Measurements from ENCODE around the gene MEGF6. TPM values are rescaled to one million over a fixed set of nuclear protein-coding genes. Genes with fewer than 3 reads are reported as not detected.

MEGF6 gene
- total RNA-seq, 2 donors from 2014 or later: 273 to 304 TPM

DNA sequence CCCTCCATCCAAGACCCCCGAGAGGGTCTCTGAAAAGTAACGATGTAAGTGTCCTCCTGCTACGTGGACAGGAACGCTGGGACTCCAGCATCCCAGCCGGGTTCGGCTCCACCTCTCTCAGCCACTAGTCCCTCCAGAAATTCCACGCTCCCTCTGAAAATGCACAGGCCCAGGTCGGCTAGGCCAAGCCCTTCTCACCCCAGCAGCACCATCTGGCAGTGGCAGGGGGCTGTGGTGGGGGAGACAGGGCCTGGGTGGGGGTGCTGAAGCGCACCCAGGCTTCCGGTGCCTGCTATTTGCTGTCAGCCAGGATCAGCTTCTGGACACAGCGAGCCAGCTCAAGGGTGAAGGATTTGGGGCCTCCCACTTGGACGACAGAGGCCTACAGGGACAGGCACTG lies 83.5 kb downstream of the MEGF6 start:
- no peak for ATAC-seq (ENCODE audit: insufficient number of reproducible peaks, low FRiP score, low read depth)
- Histone ChIP-seq H3K9me3 (no peaks in the 10 kb centered on the region), H3K4me1 (ENCODE audit: control insufficient read depth in 1 of 2, low read depth in 2 of 2) (peaks cover 41 to 69% of the 10 kb centered on the region in 2 donors), H3K27me3 (replicated peaks; ENCODE audit: insufficient read depth) (no peaks in the 10 kb centered on the region), H3K4me3 (peak overlapping the region; percentile 97), H3K36me3 (peaks cover 12% of the 10 kb centered on the region), H3K27ac (peak overlapping the region in 1 of 2 donors; percentile 87)
- TF ChIP-seq, protein P1, sequence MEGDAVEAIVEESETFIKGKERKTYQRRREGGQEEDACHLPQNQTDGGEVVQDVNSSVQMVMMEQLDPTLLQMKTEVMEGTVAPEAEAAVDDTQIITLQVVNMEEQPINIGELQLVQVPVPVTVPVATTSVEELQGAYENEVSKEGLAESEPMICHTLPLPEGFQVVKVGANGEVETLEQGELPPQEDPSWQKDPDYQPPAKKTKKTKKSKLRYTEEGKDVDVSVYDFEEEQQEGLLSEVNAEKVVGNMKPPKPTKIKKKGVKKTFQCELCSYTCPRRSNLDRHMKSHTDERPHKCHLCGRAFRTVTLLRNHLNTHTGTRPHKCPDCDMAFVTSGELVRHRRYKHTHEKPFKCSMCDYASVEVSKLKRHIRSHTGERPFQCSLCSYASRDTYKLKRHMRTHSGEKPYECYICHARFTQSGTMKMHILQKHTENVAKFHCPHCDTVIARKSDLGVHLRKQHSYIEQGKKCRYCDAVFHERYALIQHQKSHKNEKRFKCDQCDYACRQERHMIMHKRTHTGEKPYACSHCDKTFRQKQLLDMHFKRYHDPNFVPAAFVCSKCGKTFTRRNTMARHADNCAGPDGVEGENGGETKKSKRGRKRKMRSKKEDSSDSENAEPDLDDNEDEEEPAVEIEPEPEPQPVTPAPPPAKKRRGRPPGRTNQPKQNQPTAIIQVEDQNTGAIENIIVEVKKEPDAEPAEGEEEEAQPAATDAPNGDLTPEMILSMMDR (IDR thresholded peaks at IDR 0.05): no peak
- DNase-seq (ENCODE audit: low spot score): no peak

DNA sequence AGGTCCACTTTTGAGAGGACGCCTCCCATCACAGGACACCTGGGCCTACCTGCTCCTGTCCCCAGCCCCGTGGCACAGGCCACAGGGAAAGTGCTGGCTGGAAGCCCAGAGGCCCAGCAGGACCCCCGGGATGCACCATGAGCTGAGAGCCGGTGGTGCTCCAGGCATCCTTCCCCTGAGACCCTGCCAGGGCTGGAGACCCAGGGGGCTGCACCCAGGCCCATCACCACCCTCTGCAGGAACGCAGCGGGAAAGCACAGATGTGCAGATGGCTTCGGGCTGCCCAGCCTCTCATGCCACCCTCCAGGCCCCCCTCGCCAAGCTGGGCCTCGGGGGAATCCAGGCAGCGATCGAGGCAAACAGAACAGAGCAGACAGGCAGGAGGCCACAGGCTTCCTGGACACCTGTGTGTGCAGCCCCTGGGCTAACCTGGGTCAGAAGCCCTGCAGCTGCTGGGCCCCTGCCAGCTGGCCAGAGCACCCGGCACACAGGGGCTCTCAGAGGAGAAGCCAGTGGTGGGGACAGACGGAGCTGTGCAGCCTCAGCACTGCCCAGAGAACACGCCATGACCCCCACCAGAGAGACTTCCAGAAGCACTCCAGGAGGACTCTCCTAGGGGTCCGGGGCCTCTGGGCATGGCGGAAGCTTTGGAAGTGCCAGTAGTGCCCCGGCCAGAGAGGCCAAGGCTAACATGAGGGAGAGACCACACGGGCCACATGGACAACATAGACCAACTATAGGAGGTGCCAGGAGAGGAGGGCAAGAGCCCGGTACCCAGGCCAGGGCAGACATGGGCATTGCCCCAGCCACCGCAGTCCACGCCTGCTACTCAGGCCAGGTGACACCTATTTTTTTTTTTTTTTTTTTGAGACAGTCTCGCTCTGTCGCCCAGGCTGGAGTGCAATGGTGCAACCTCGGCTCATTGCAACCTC lies 85.5 kb downstream of the MEGF6 start:
- TF ChIP-seq, protein P1 (IDR thresholded peaks at IDR 0.05): no peak
- H3K27me3 ChIP-seq (replicated peaks; ENCODE audit: insufficient read depth): no peaks in the 10 kb centered on the region
- H3K4me3 ChIP-seq: no peak overlapping the region
- H3K9me3 ChIP-seq: no peaks in the 10 kb centered on the region
- H3K36me3 ChIP-seq: peaks cover 25% of the 10 kb centered on the region
- no peak for DNase-seq (ENCODE audit: low spot score)
- peaks cover 41 to 82% of the 10 kb centered on the region in 2 donors for H3K4me1 ChIP-seq (ENCODE audit: control insufficient read depth in 1 of 2, low read depth in 2 of 2)
- ATAC-seq (ENCODE audit: insufficient number of reproducible peaks, low FRiP score, low read depth): no peak
- H3K27ac ChIP-seq: no peak overlapping the region

DNA sequence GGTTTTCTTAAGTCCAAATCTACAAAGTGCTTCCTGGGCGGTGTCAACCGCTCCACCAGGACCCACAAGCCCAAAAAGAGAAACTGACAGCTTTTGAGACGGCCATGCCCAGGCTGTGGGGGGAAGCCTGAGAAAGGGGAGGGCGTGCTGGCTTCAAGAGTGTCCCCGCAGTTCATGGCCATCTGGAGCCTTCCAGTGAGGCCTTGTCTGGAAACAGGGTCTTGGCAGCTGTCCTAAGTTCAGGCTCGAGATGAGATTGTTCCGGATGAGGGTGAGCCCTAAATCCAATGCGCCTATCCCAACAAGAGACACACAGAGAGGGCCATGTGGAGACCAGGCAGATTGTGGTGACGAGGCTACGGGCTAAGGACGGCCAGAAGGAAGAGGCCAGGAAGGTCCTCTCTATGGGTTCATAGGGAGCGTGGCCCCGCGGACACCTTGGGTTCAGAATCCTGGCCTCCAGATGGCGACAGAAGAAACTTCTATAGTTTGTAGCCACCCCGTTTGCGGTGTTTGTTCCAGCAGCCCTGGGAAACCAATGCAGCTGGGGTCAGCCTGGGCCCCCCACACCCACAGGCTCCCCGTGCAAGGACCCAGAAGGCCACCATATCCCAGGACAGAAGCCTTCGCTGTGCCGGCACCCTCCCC lies 86.6 kb downstream of the MEGF6 start:
- Histone ChIP-seq H3K4me3 (no peak overlapping the region), H3K27ac (no peak overlapping the region), H3K4me1 (ENCODE audit: control insufficient read depth in 1 of 2, low read depth in 2 of 2) (peaks cover 35 to 78% of the 10 kb centered on the region in 2 donors), H3K9me3 (no peaks in the 10 kb centered on the region), H3K27me3 (replicated peaks; ENCODE audit: insufficient read depth) (no peaks in the 10 kb centered on the region), H3K36me3 (peaks cover 28% of the 10 kb centered on the region)
- TF ChIP-seq, protein P1 (IDR thresholded peaks at IDR 0.05): no peak
- ATAC-seq (ENCODE audit: insufficient number of reproducible peaks, low FRiP score, low read depth) (no peak), DNase-seq (ENCODE audit: low spot score) (no peak)

DNA sequence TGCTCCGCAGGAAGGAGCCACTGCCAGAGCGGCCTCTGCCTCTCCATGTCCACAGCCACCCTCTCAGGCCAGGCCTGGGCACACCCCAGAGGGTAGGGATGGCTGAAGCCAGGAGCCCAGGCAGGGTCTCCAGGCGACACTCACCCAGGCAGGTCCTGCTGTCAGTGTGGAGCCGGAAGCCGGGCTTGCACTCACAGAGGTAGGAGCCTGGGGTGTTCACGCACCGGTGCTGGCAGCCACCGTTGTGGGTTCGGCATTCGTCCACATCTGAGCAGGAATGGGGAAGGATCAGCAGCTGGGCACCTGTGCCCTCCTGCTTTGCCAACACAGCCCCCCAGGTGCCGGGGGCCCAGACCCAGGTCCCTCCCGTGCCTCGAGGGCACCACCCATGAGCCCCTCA lies 87.3 kb downstream of the MEGF6 start:
- Histone ChIP-seq H3K36me3 (peaks cover 35% of the 10 kb centered on the region), H3K4me3 (no peak overlapping the region), H3K9me3 (no peaks in the 10 kb centered on the region), H3K27ac (no peak overlapping the region), H3K27me3 (replicated peaks; ENCODE audit: insufficient read depth) (no peaks in the 10 kb centered on the region), H3K4me1 (ENCODE audit: control insufficient read depth in 1 of 2, low read depth in 2 of 2) (peaks cover 29 to 73% of the 10 kb centered on the region in 2 donors)
- no peak for DNase-seq (ENCODE audit: low spot score)
- TF ChIP-seq, protein P1 (IDR thresholded peaks at IDR 0.05): no peak
- no peak for ATAC-seq (ENCODE audit: insufficient number of reproducible peaks, low FRiP score, low read depth)

DNA sequence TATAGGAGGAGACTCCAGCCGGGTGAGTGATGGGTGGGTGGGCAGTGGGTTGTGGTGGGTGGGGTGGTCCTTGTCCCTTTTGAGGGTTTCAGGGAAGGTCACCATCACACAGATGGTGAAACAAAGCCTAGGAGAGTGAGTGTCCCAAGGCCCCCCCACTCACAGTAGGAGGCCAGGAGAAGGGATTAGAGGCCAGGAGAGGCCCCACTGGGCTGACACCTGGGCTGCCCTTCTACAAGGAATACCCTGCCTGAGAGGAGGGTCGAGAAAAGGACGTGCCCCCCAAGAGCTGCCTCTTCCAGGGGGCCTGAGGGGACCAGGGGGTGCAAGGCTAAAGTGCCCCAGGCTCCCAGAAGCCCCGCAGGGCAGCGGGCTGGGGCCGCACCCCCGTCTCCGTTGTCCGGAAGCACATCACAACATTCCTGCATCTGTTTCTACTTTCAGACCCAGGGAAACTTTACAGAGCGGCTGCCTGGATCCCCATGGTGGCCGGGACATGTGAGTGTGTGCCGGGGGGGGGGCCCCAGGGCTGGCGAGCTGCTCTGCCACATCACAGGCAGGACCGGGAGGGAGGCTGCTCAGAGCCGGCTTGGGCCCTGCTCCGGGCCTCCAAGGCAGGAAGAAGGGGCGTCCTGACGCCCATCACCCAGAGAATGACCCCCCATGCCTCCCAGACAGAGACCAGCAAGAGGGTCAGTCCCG lies 88.6 kb downstream of the MEGF6 start:
- ATAC-seq (ENCODE audit: insufficient number of reproducible peaks, low FRiP score, low read depth) (no peak), DNase-seq (ENCODE audit: low spot score) (no peak)
- Histone ChIP-seq H3K4me3 (no peak overlapping the region), H3K27ac (peak overlapping the region in 1 of 2 donors; percentile 26), H3K4me1 (ENCODE audit: control insufficient read depth in 1 of 2, low read depth in 2 of 2) (peaks cover 20 to 68% of the 10 kb centered on the region in 2 donors), H3K36me3 (peaks cover 35% of the 10 kb centered on the region), H3K9me3 (no peaks in the 10 kb centered on the region), H3K27me3 (replicated peaks; ENCODE audit: insufficient read depth) (no peaks in the 10 kb centered on the region)
- TF ChIP-seq, protein P1 (IDR thresholded peaks at IDR 0.05): no peak

All from thoracic aorta (tissue), 2 donors.